Subcutaneous abdominal adipose tissue (tissue), 5 donors: ENCODE measurements around the gene SLC41A1.
"Not testable (repeated sequence)": the region's sequence is repeated elsewhere in the genome, so short reads cannot be mapped to it uniquely, and the experiment has no call there.

Experiments used
- H3K27ac ChIP-seq: one replicate; pipeline ENCODE4 v1.7.0; 2013; ENCODE audit warnings: low read depth, mild to moderate bottlenecking, inconsistent platforms, low read length, moderate library complexity
- H3K27me3 ChIP-seq, 5 donors: one replicate each; pipeline ENCODE4 v1.7.0; 2013; ENCODE audit warnings: low read length in 5 of 5, inconsistent platforms in 1 of 5; ENCODE audit not compliant: control insufficient read depth in 5 of 5, insufficient read depth in 4 of 5
- H3K36me3 ChIP-seq, 5 donors: one replicate each; pipeline ENCODE4 v1.7.0; 2013; ENCODE audit warnings: low read length in 5 of 5; ENCODE audit not compliant: control insufficient read depth in 5 of 5, insufficient read depth in 5 of 5
- H3K4me1 ChIP-seq, 5 donors: one replicate each; pipeline ENCODE4 v1.7.0; 2013; ENCODE audit warnings: low read length in 5 of 5, mild to moderate bottlenecking in 3 of 5, moderate library complexity in 1 of 5; ENCODE audit not compliant: control insufficient read depth in 5 of 5, insufficient read depth in 5 of 5
- H3K4me3 ChIP-seq, 5 donors: one replicate each; pipeline ENCODE4 v1.7.0; 2013; ENCODE audit warnings: low read length in 5 of 5, low read depth in 1 of 5
- H3K9ac ChIP-seq, 5 donors: one replicate each; pipeline ENCODE4 v1.7.0; 2013; ENCODE audit warnings: low read length in 5 of 5, mild to moderate bottlenecking in 4 of 5, moderate library complexity in 3 of 5
- H3K9me3 ChIP-seq, 5 donors: one replicate each; pipeline ENCODE4 v1.7.0; 2013; ENCODE audit warnings: low read length in 5 of 5; ENCODE audit not compliant: control insufficient read depth in 5 of 5
- donor health status: healthy.
- donor health status: healthy.
- donor health status: healthy.
- donor health status: healthy.
- donor health status: healthy.

The SLC41A1 gene

GRCh38 chr1:205824180-205824579 is 11.2 kb upstream of the SLC41A1 start:
- Histone ChIP-seq H3K27ac (no peak overlapping the region), H3K4me1 (peaks cover 0 to 12% (median 0%) of the 10 kb centered on the region in 5 donors), H3K9me3 (no peaks in the 10 kb centered on the region), H3K9ac (no peak overlapping the region), H3K27me3 (peaks cover 0 to 3% (median 0%) of the 10 kb centered on the region in 5 donors), H3K36me3 (no peaks in the 10 kb centered on the region), H3K4me3 (no peak overlapping the region)

DNA sequence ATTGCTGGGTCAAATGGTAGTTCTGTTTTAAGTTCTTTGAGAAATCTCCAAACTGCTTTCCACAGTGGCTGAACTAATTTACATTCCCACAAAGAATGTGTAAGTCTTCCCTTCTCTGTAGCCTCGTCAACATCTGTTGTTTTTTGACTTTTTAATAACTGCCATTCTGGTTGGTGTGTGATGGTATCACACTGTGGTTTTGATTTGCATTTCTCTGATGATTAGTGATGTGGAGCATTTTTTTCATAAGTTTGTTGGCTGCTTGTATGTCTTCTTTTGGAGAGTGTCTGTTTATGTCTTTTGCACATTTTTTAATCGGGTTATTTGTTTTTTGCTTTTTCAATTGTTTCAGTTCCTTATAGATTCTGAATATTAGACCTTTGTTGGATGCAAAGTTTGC is 10.3 kb upstream of the SLC41A1 start:
- H3K9me3 ChIP-seq, H3K27me3 ChIP-seq, H3K36me3 ChIP-seq, H3K9ac ChIP-seq, H3K4me3 ChIP-seq, H3K27ac ChIP-seq: not testable (repeated sequence)
- peaks cover 0 to 12% (median 0%) of the 10 kb centered on the region in 5 donors for H3K4me1 ChIP-seq

GRCh38 chr1:205822397-205822796 is 9.4 kb upstream of the SLC41A1 start:
- Histone ChIP-seq H3K36me3 (no peaks in the 10 kb centered on the region), H3K9ac (no peak overlapping the region), H3K27ac (no peak overlapping the region), H3K4me1 (peaks cover 0 to 17% (median 3%) of the 10 kb centered on the region in 5 donors), H3K27me3 (no peaks in the 10 kb centered on the region), H3K9me3 (no peaks in the 10 kb centered on the region), H3K4me3 (no peak overlapping the region)

GRCh38 chr1:205817988-205818387 is 5.0 kb upstream of the SLC41A1 start:
- Histone ChIP-seq H3K9me3 (no peaks in the 10 kb centered on the region), H3K9ac (no peak overlapping the region), H3K4me1 (peaks cover 0 to 31% (median 10%) of the 10 kb centered on the region in 5 donors), H3K27me3 (no peaks in the 10 kb centered on the region), H3K4me3 (no peak overlapping the region), H3K36me3 (no peaks in the 10 kb centered on the region), H3K27ac (no peak overlapping the region)

DNA sequence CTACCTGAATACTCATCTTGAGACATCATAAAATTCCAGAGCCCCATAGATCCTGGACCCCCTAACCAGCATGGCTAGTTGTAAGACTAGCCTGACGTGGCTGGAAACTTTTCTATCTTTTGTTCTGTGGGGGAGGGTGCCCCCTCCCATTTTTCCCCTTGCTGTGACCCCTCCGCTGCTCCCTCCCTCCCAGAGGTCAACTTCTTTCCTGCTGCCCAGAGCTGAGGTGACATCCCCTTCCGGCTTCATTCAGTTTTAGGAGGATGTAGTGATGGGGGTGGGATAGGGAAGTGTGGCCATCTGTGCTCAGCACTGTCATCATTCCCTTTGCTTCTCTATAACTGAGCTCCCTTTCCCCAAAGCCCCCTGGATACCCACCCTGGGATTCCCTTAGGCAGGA is 4.4 kb upstream of the SLC41A1 start:
- Histone ChIP-seq H3K27me3 (no peaks in the 10 kb centered on the region), H3K27ac (no peak overlapping the region), H3K4me1 (peaks cover 0 to 32% (median 12%) of the 10 kb centered on the region in 5 donors), H3K9ac (no peak overlapping the region), H3K9me3 (no peaks in the 10 kb centered on the region), H3K36me3 (no peaks in the 10 kb centered on the region), H3K4me3 (no peak overlapping the region)

DNA sequence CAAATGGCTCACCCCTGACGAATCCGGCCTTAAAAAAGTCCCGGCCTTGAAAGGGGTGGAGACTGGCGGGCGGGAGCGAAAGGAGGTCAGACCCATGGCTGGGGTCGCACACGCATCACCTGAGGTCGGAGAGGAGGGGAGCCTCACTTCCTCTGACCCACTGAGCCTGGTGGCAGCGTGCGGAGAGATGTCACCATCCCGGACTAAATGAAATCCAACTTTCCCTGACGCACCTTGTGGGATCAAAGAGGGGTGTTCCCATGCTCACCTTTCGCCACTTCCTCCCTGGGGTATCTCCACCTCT is 709 bp upstream of the SLC41A1 start:
- Histone ChIP-seq H3K9me3 (no peaks in the 10 kb centered on the region), H3K27me3 (no peaks in the 10 kb centered on the region), H3K4me3 (peak overlapping the region; percentile 76 to 92 (median 81)), H3K36me3 (peaks cover 0 to 13% (median 7%) of the 10 kb centered on the region in 5 donors), H3K4me1 (peaks cover 9 to 63% (median 48%) of the 10 kb centered on the region in 5 donors), H3K27ac (peak overlapping the region; percentile 84), H3K9ac (peak overlapping the region in 4 of 5 donors; percentile 79 to 89 (median 82))

DNA sequence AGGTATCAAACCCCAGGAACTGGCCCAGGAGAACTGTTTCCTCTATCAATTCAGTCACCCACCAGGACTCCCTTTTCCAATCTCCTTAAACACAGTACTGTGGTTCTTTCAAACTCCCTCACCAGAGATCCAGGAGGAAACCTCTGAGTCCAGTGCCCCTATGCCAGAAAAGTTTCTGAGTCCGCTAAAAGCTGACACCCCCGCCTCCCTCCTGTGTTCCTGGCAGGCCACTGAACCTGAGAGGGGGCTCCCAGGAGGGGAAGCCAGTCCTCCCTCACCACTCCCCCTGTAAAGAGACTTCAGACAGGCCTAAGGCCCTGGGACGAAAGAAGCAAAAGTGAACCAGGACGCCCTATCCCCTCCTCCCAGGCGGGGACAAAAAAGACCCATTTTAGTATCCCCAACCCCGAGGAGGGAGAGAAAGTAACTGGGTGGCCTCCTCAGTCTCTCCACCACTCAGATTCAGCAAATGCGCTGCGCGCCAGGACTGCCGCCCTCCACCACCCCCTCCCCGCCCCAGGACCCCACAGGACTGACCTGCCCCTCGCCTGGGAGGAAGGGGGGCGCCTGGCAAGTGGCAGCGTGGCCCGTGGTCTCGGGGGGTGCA is 624 bp downstream of the SLC41A1 start:
- peak overlapping the region; percentile 76 to 88 (median 85) for H3K9ac ChIP-seq
- peaks cover 9 to 60% (median 55%) of the 10 kb centered on the region in 5 donors for H3K4me1 ChIP-seq
- peak overlapping the region; percentile 80 to 92 (median 81) for H3K4me3 ChIP-seq
- peak overlapping the region; percentile 84 for H3K27ac ChIP-seq
- no peaks in the 10 kb centered on the region for H3K27me3 ChIP-seq
- no peaks in the 10 kb centered on the region for H3K9me3 ChIP-seq
- peaks cover 0 to 13% (median 7%) of the 10 kb centered on the region in 5 donors for H3K36me3 ChIP-seq

- no peaks in the 10 kb centered on the region for H3K27me3 ChIP-seq
- H3K36me3 ChIP-seq, result peaks cover 0 to 13% (median 11%) of the 10 kb centered on the region in 5 donors
- peak overlapping the region; percentile 76 to 88 (median 85) for H3K9ac ChIP-seq
- H3K4me1 ChIP-seq, result peaks cover 9 to 54% (median 53%) of the 10 kb centered on the region in 5 donors
- no peaks in the 10 kb centered on the region for H3K9me3 ChIP-seq
- H3K27ac ChIP-seq, result peak overlapping the region; percentile 84
- peak overlapping the region; percentile 80 to 92 (median 81) for H3K4me3 ChIP-seq
Observed at GRCh38 chr1:205811660-205812059, 1.3 kb downstream of the SLC41A1 start.

DNA sequence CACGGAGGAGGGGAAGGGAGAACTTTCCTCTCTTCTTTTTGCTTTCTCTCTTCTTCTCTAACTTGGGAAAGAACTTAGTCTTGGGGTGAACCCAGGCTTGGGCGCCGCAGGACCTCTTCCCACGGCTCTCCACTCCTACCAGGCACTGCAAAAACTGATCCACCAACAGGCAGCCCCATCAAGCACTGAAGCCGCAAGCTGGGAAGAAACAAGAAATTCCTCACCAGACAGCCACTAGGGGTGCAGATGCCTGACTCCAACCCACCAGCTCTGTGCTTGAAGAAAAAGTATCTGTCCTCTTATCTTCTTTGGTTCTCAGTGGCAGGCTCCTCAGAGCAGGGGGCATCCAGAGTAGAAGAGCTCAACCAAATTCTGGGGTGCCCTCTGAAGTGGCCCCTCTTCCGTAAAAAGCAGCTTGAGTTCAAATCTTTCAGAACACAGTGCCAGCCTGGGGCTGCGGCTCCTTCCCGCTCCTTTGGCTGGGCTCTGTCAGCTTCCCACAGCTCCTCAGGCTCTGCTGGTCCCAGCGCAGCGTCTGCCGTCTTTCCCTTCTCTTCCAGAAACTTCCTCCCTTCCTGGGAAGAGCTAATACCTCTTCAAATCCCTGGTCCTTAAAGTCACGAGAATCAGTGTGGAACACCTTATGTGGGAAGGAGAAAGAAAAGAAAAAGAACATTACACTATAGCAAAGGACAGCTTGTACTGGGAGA is 2.4 kb downstream of the SLC41A1 start:
- Histone ChIP-seq H3K4me1 (peaks cover 9 to 60% (median 48%) of the 10 kb centered on the region in 5 donors), H3K27ac (no peak overlapping the region), H3K36me3 (peaks cover 0 to 14% (median 13%) of the 10 kb centered on the region in 5 donors), H3K9me3 (no peaks in the 10 kb centered on the region), H3K9ac (no peak overlapping the region), H3K4me3 (no peak overlapping the region), H3K27me3 (no peaks in the 10 kb centered on the region)

GRCh38 chr1:205809942-205810345 is 3.1 kb downstream of the SLC41A1 start:
- H3K27ac ChIP-seq, result no peak overlapping the region
- peak overlapping the region in 3 of 5 donors; percentile 2 to 32 (median 21) for H3K4me3 ChIP-seq
- no peak overlapping the region for H3K9ac ChIP-seq
- no peaks in the 10 kb centered on the region for H3K9me3 ChIP-seq
- H3K4me1 ChIP-seq, result peaks cover 9 to 64% (median 53%) of the 10 kb centered on the region in 5 donors
- no peaks in the 10 kb centered on the region for H3K27me3 ChIP-seq
- peaks cover 0 to 17% (median 13%) of the 10 kb centered on the region in 5 donors for H3K36me3 ChIP-seq
